HG03135 (cell line): ENCODE measurements around the gene GNB3.

Source experiments
- ATAC-seq: cut with Tn5 transposase; IDR thresholded peaks from one replicate; pipeline ENCODE4 v1.9.1; 2021; ENCODE audit warnings: mild to moderate bottlenecking, moderate library complexity; ENCODE audit not compliant: unreplicated experiment

GNB3 gene

GRCh38 chr12:6840761-6841515 lies at the start of gene GNB3:
Gene GNB3, plus strand, starts transcription at chr12:6840925. Its CDS starts 363 bp downstream, at chr12:6841288.
- ATAC-seq = no peak

DNA sequence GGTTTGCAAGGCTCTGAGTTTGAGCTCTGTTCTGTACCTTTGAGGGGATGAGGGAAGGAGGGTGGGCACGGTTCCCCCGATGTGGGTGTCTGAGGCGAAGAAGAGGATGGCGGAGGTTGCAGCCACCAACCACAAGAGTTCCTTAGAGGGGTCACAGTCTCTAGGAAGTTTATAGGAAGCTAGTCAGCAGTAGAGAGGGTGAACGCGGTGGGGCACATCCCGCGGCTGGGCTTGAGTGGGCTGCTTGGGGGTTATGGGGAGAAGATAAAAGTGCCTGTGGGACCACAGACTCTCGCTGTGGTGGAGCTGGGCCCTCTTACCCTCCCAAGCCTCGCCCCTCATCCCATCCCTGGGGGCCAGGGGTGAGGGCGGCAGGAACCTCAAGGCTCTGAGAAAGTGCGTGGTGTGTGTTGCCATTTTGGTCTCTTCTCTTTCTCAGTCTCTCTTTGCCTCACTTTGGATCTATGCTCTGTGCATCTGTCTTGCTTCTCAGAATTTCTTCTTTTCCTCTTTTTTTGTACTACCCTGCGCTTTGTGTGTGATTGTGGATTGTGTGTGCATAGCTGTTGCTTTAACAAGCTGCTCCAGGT lies 48.7 kb upstream of the GNB3 start:
- no peak for ATAC-seq

GRCh38 chr12:6792522-6793201 lies 48.1 kb upstream of the GNB3 start:
- no peak for ATAC-seq

DNA sequence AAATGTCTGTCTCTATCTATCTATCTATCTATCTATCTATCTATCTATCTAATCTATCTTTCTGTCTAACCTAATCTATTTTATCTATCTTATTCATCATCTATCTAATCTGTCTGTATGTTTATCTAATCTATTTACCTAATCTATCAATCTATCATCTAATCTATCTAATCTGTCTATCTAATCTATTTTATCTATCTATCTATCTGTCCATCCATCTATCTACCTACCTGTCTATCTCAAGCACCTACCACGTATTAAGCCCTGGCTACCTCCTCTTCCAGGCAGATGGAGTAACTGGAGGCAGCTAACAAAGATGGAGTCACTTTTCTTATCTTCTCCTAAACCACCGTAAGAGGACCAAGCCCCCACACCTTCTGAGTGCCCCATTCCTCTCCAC lies 45.6 kb upstream of the GNB3 start:
- no peak for ATAC-seq

DNA sequence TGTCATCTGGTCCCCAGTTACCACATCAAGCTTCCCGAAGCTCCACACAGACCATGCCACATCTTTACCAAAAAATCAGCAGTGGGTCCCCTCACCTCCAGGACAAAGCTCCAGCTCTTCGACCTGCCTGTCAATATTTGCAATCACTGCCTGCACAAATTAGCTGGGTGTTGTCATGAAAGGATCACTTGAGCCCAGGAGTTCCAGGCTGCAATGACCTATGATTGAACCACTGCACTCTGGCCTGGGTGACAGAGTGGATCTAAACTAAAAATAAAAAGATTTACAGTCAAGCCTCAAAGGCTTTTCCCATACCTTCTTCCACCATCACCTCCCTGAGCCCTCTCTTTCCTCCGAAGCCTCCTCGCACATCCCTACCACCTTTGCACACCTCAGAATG lies 44.1 kb upstream of the GNB3 start:
- no peak for ATAC-seq

DNA sequence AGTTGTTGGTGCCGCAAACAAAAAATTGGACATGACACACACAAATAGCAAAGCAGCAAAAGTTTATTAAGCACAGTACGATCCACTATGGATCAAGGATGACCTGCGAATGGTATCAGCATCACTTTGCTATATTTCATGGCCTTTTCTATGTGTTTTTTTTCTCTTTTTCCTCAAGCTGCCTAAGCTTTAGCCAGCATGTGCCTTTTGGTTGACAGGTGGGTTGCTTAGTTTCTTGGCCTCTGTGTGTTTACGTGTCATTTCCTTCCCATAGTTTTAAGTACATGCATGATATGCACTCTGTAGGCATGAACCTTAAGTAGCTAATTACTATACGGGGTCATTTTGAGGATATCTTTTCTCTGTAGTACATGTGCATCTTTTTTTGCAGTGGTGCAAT lies 41.6 kb upstream of the GNB3 start:
- no peak for ATAC-seq

GRCh38 chr12:6807170-6807569 lies 33.6 kb upstream of the GNB3 start:
- ATAC-seq = no peak

- ATAC-seq = no peak
These were observed 31.7 kb upstream of the GNB3 start for GRCh38 chr12:6809056-6809455.

- no peak for ATAC-seq
These were observed 30.0 kb upstream of the GNB3 start for GRCh38 chr12:6810758-6811157.

DNA sequence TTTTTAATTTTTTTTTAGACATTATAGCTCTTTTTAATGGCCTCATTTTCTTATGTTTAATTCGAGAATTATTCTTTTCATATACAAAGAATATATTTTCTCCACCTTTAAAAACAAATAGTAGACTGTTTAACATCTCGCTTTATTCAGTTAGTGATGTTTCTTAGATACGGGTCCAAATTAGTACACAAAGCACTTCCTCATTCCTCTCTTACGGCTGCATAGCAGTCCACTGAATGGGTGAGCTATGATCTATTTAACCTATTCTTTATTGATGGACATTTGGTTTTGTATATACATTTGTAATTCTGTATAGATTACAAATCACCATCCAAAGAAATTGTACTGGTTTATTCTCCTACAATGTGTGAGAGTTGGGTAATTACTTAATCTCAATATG lies 27.4 kb upstream of the GNB3 start:
- ATAC-seq = no peak

DNA sequence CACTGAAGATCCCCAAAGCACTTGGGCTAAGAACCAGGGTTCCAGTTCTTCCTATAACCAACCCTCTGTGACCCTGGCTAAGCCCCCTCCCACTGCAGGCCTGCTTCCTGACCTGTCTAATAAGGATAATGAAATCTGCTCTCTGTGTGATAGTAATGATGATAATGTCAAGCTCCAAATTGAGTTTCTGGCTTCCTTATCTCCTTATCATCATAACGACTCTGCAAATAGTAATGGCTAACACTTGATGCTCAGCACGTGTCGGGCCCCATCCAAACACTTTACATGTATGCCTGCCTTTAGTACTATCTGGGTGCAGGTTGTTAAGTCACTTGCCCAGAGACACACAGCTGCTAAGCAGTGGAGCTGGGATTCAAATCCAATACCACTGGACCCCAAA lies 24.1 kb upstream of the GNB3 start:
- no peak for ATAC-seq

DNA sequence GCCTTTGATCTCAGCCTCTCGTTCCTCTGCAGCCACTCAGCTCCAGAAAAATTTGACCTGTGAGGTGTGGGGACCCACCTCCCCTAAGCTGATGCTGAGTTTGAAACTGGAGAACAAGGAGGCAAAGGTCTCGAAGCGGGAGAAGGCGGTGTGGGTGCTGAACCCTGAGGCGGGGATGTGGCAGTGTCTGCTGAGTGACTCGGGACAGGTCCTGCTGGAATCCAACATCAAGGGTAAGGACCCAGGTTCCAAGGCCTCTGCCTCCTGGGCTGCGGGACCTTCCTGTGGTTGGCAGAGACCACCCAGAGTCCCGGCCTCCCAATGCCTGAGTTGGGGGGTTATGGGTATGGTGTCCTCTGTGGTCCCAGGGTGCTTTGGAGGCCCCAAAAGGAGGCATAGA lies 23.6 kb upstream of the GNB3 start:
- no peak for ATAC-seq

DNA sequence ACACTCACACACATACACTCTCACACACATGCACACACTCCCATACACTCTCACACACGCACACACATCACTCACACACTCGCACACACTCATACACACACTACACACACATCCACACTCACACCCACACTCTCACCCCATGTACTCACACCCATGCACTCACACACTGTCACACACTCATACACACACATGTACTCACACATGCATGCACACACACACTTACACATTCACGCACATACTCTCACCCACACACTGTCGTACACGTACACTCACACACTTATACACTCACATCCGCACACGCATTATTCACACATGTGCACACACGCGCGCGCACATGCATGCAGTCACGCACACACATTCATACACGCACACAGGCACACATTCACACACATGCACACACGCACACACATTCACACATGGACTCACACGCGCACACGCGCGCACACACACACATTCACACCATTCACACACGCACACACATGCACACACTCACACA lies 23.0 kb upstream of the GNB3 start:
- ATAC-seq = no peak

DNA sequence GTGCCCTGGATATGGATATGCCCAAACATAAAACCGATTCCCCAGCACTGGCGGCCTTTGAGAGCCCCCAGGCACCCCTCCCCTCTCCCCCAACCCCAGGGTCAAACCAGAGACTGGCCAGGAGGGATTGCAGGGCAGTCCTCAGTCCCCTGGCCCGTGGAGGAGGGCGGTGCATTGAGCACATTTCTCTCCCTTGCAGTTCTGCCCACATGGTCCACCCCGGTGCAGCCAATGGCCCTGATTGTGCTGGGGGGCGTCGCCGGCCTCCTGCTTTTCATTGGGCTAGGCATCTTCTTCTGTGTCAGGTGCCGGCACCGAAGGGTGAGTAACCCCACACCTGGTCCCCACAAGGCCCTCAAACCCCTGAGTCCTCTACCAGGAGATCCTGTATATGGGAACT lies 22.5 kb upstream of the GNB3 start:
- ATAC-seq = no peak

GRCh38 chr12:6818645-6819044 lies 22.1 kb upstream of the GNB3 start:
- ATAC-seq = no peak

DNA sequence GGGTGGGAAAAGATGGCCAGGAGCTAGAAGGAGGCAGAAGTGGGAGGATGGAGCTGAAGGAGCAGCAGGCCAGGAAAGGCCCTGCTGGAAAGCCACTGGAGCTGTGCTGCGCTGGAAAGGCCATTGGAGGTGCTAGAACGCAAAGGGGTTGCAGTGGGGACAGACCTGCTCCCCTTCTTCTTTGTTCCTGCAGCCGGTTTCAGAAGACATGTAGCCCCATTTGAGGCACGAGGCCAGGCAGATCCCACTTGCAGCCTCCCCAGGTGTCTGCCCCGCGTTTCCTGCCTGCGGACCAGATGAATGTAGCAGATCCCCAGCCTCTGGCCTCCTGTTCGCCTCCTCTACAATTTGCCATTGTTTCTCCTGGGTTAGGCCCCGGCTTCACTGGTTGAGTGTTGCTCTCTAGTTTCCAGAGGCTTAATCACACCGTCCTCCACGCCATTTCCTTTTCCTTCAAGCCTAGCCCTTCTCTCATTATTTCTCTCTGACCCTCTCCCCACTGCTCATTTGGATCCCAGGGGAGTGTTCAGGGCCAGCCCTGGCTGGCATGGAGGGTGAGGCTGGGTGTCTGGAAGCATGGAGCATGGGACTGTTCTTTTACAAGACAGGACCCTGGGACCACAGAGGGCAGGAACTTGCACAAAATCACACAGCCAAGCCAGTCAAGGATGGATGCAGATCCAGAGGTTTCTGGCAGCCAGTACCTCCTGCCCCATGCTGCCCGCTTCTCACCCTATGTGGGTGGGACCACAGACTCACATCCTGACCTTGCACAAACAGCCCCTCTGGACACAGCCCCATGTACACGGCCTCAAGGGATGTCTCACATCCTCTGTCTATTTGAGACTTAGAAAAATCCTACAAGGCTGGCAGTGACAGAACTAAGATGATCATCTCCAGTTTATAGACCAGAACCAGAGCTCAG lies 21.4 kb upstream of the GNB3 start:
- ATAC-seq = no peak

DNA sequence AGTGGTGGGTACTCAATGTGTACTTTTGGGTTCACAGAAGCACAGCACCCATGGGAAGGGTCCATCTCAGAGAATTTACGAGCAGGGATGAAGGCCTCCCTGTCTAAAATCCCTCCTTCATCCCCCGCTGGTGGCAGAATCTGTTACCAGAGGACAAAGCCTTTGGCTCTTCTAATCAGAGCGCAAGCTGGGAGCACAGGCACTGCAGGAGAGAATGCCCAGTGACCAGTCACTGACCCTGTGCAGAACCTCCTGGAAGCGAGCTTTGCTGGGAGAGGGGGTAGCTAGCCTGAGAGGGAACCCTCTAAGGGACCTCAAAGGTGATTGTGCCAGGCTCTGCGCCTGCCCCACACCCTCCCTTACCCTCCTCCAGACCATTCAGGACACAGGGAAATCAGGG lies 20.6 kb upstream of the GNB3 start:
- ATAC-seq = no peak

- ATAC-seq = no peak
These were observed 18.9 kb upstream of the GNB3 start, which contains the start of gene GPR162 for GRCh38 chr12:6821591-6822425. Gene GPR162, plus strand, starts transcription at chr12:6821821. Its CDS starts 2,078 bp downstream, at chr12:6823899.

- no peak for ATAC-seq
These were observed 18.1 kb upstream of the GNB3 start for GRCh38 chr12:6822426-6823135.
